Epithelial cell of prostate (primary cell): ENCODE data around the gene MAMSTR.
"Not testable (repeated sequence)": the region's sequence is repeated elsewhere in the genome, so short reads cannot be mapped to it uniquely, and the experiment has no call there.

Experiments used
- DNase-seq: peaks from one replicate; pipeline ENCODE4 v3.0.0-alpha.2; 2011; ENCODE audit warnings: low read depth, low spot score
- H3K27ac ChIP-seq: fragments of 450-650 bp; 2 replicates; pipeline ENCODE4 v1.5.1; 2017; ENCODE audit warnings: mild to moderate bottlenecking

Gene MAMSTR

GRCh38 chr19:48695743-48696352, 23.7 kb downstream of the MAMSTR start, which contains the start of gene FUT2:
Gene FUT2, plus strand, starts transcription at chr19:48695971. Its CDS starts 6,986 bp downstream, at chr19:48702957.
- DNase-seq: no peak

GRCh38 chr19:48693629-48694028, 25.9 kb downstream of the MAMSTR start:
- not testable (repeated sequence) for DNase-seq, H3K27ac ChIP-seq

More at GRCh38 chr19:48695743-48696352, 23.7 kb downstream of the MAMSTR start, which contains the start of gene FUT2:
- H3K27ac ChIP-seq: peak within 1 kb of the TSS; percentile 43

GRCh38 chr19:48689449-48689848, 30.1 kb downstream of the MAMSTR start:
- H3K27ac ChIP-seq: no peak overlapping the region
- no peak for DNase-seq

GRCh38 chr19:48687776-48688175, 31.7 kb downstream of the MAMSTR start:
- no peak for DNase-seq
- H3K27ac ChIP-seq: no peak overlapping the region

GRCh38 chr19:48686637-48687036, 32.9 kb downstream of the MAMSTR start:
- not testable (repeated sequence) for H3K27ac ChIP-seq

GRCh38 chr19:48686088-48686487, 33.4 kb downstream of the MAMSTR start:
- no peak overlapping the region for H3K27ac ChIP-seq
- DNase-seq: no peak

More at GRCh38 chr19:48686637-48687036, 32.9 kb downstream of the MAMSTR start:
- DNase-seq: not testable (repeated sequence)

- no peak for DNase-seq
- no peak overlapping the region for H3K27ac ChIP-seq
These were observed 33.9 kb downstream of the MAMSTR start for GRCh38 chr19:48685583-48685982.

GRCh38 chr19:48683349-48683748, 36.2 kb downstream of the MAMSTR start:
- DNase-seq: no peak
- no peak overlapping the region for H3K27ac ChIP-seq

- H3K27ac ChIP-seq: no peak overlapping the region
- no peak for DNase-seq
These were observed 38.4 kb downstream of the MAMSTR start for GRCh38 chr19:48681127-48681470.

GRCh38 chr19:48680436-48681126, 38.9 kb downstream of the MAMSTR start:
- no peak overlapping the region for H3K27ac ChIP-seq
- no peak for DNase-seq

GRCh38 chr19:48680006-48680405, 39.5 kb downstream of the MAMSTR start:
- not testable (repeated sequence) for DNase-seq

GRCh38 chr19:48678201-48678600, 41.3 kb downstream of the MAMSTR start:
- no peak for DNase-seq
- no peak overlapping the region for H3K27ac ChIP-seq

More at GRCh38 chr19:48680006-48680405, 39.5 kb downstream of the MAMSTR start:
- not testable (repeated sequence) for H3K27ac ChIP-seq

- DNase-seq: peak; percentile 55
- H3K27ac ChIP-seq: no peak overlapping the region
These were observed 42.6 kb downstream of the MAMSTR start for GRCh38 chr19:48676887-48677286.

- DNase-seq: no peak
- no peak overlapping the region for H3K27ac ChIP-seq
These were observed 43.0 kb downstream of the MAMSTR start for GRCh38 chr19:48676487-48676886.

- no peak for DNase-seq
- no peak overlapping the region for H3K27ac ChIP-seq
These were observed 44.4 kb downstream of the MAMSTR start for GRCh38 chr19:48674921-48675824.

GRCh38 chr19:48674216-48674809, 45.2 kb downstream of the MAMSTR start:
- DNase-seq: no peak
- no peak overlapping the region for H3K27ac ChIP-seq

- DNase-seq: no peak
- H3K27ac ChIP-seq: no peak overlapping the region
These were observed 46.0 kb downstream of the MAMSTR start for GRCh38 chr19:48673436-48674100.

GRCh38 chr19:48672994-48673393, 46.5 kb downstream of the MAMSTR start, which contains the start of gene NTN5:
Gene NTN5, minus strand, starts transcription at chr19:48673017. Its CDS starts 2,031 bp downstream, at chr19:48670986.
- DNase-seq: no peak
- H3K27ac ChIP-seq: no peak within 1 kb of the TSS

- no peak overlapping the region for H3K27ac ChIP-seq
These were observed 48.0 kb downstream of the MAMSTR start for GRCh38 chr19:48671446-48671995.

More at GRCh38 chr19:48671446-48671995, 48.0 kb downstream of the MAMSTR start:
- DNase-seq: no peak
